Measurements from ENCODE around the gene NAT14.

Gene NAT14

GRCh38 chr19:55504252-55504603 is 19.2 kb downstream of the NAT14 start:
- H3K4me1 ChIP-seq (ENCODE audit: low read length), result peaks cover 9% of the 10 kb centered on the region; the same call in 1 of the 2 replicates
- no peaks in the 10 kb centered on the region for H3K9me3 ChIP-seq (replicated peaks; ENCODE audit: insufficient read depth, low read length)
- TF ChIP-seq EZH2phosphoT487 (IDR thresholded peaks at IDR 0.05; ENCODE audit: low read length), result no peak
- TF ChIP-seq, protein P1, sequence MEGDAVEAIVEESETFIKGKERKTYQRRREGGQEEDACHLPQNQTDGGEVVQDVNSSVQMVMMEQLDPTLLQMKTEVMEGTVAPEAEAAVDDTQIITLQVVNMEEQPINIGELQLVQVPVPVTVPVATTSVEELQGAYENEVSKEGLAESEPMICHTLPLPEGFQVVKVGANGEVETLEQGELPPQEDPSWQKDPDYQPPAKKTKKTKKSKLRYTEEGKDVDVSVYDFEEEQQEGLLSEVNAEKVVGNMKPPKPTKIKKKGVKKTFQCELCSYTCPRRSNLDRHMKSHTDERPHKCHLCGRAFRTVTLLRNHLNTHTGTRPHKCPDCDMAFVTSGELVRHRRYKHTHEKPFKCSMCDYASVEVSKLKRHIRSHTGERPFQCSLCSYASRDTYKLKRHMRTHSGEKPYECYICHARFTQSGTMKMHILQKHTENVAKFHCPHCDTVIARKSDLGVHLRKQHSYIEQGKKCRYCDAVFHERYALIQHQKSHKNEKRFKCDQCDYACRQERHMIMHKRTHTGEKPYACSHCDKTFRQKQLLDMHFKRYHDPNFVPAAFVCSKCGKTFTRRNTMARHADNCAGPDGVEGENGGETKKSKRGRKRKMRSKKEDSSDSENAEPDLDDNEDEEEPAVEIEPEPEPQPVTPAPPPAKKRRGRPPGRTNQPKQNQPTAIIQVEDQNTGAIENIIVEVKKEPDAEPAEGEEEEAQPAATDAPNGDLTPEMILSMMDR (IDR thresholded peaks at IDR 0.05; ENCODE audit: low read length), result 0 out of 2 replicates have a peak, but pooled peaks have one; percentile 2
- TF ChIP-seq EZH2 (optimal IDR thresholded peaks at IDR 0.05; ENCODE audit: low read depth, low read length), result no peak
- H3F3A ChIP-seq (ENCODE audit: insufficient read depth, low read length), result no peaks in the 10 kb centered on the region
- H3K4me3 ChIP-seq (ENCODE audit: low read length), result no peak overlapping the region
- H2AFZ ChIP-seq (ENCODE audit: low read length), result peak overlapping the region; percentile 37; the same call in 1 of the 2 replicates
- peaks cover 83% of the 10 kb centered on the region for H3K27me3 ChIP-seq (replicated peaks; ENCODE audit: insufficient read depth, low read length)
- H3K9me2 ChIP-seq (replicated peaks; ENCODE audit: insufficient read depth, low read length), result no peaks in the 10 kb centered on the region
- peak overlapping the region; percentile 45; the same call in 1 of the 2 replicates for H3K4me2 ChIP-seq (ENCODE audit: low read depth, low read length)
- no peak for DNase-seq
- H3K79me2 ChIP-seq (ENCODE audit: low read length), result no peaks in the 10 kb centered on the region
- no peak overlapping the region for H3K9ac ChIP-seq (ENCODE audit: low read length)
- no peaks in the 10 kb centered on the region for H4K20me1 ChIP-seq (ENCODE audit: insufficient read depth, low read length)
- H3K27ac ChIP-seq (ENCODE audit: low read length), result no peak overlapping the region
- H3K36me3 ChIP-seq (replicated peaks; ENCODE audit: insufficient read depth, low read length), result no peaks in the 10 kb centered on the region

GRCh38 chr19:55504981-55505380 is 20.0 kb downstream of the NAT14 start:
- Histone ChIP-seq H3K4me3 (ENCODE audit: low read length) (no peak overlapping the region), H3K9me2 (replicated peaks; ENCODE audit: insufficient read depth, low read length) (no peaks in the 10 kb centered on the region)
- TF ChIP-seq EZH2 (optimal IDR thresholded peaks at IDR 0.05; ENCODE audit: low read depth, low read length) (no peak), EZH2phosphoT487 (IDR thresholded peaks at IDR 0.05; ENCODE audit: low read length) (no peak)
- TF ChIP-seq, protein P1 (IDR thresholded peaks at IDR 0.05; ENCODE audit: low read length), result no peak

DNA sequence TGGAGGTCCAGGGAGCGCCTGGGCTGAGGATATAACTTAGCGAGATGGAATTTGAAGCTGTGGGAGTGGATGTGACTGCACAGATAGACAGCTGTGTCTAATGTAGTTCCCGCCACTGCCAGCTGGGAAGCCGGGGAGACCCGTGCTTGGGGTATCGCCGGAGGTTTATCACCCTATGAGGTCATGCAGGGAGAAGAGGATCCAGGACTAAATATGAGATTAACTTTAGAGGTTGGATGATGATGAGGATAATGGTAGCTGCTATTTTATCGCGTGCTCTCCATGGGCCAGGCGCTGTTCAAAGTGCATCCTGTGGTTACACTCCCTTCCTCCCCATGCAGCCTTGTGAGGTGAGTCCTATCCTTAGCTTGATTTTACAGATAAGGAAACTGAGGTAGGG is 23.1 kb downstream of the NAT14 start:
- DNase-seq, result no peak
- H3K27me3 ChIP-seq (replicated peaks; ENCODE audit: insufficient read depth, low read length), result peaks cover 83% of the 10 kb centered on the region
- H3K4me1 ChIP-seq (ENCODE audit: low read length), result peaks cover 4% of the 10 kb centered on the region; the same call in 1 of the 2 replicates
- H3K9me3 ChIP-seq (replicated peaks; ENCODE audit: insufficient read depth, low read length), result no peaks in the 10 kb centered on the region
- H3K36me3 ChIP-seq (replicated peaks; ENCODE audit: insufficient read depth, low read length), result no peaks in the 10 kb centered on the region
- TF ChIP-seq EZH2phosphoT487 (IDR thresholded peaks at IDR 0.05; ENCODE audit: low read length) (no peak), EZH2 (optimal IDR thresholded peaks at IDR 0.05; ENCODE audit: low read depth, low read length) (no peak)
- TF ChIP-seq, protein P1 (IDR thresholded peaks at IDR 0.05; ENCODE audit: low read length), result no peak
- no peaks in the 10 kb centered on the region for H3F3A ChIP-seq (ENCODE audit: insufficient read depth, low read length)
- H3K9me2 ChIP-seq (replicated peaks; ENCODE audit: insufficient read depth, low read length), result no peaks in the 10 kb centered on the region
- no peak overlapping the region for H3K4me3 ChIP-seq (ENCODE audit: low read length)
- H3K79me2 ChIP-seq (ENCODE audit: low read length), result no peaks in the 10 kb centered on the region
- H2AFZ ChIP-seq (ENCODE audit: low read length), result no peak overlapping the region
- H3K4me2 ChIP-seq (ENCODE audit: low read depth, low read length), result no peak overlapping the region
- H4K20me1 ChIP-seq (ENCODE audit: insufficient read depth, low read length), result no peaks in the 10 kb centered on the region
- H3K9ac ChIP-seq (ENCODE audit: low read length), result no peak overlapping the region
- H3K27ac ChIP-seq (ENCODE audit: low read length), result no peak overlapping the region

More at GRCh38 chr19:55504981-55505380, 20.0 kb downstream of the NAT14 start:
- H3K4me2 ChIP-seq (ENCODE audit: low read depth, low read length), result no peak overlapping the region
- DNase-seq, result no peak
- no peak overlapping the region for H3K9ac ChIP-seq (ENCODE audit: low read length)
- no peaks in the 10 kb centered on the region for H3K9me3 ChIP-seq (replicated peaks; ENCODE audit: insufficient read depth, low read length)
- peaks cover 82% of the 10 kb centered on the region for H3K27me3 ChIP-seq (replicated peaks; ENCODE audit: insufficient read depth, low read length)
- peaks cover 9% of the 10 kb centered on the region; the same call in 1 of the 2 replicates for H3K4me1 ChIP-seq (ENCODE audit: low read length)
- H3K27ac ChIP-seq (ENCODE audit: low read length), result no peak overlapping the region
- no peaks in the 10 kb centered on the region for H3F3A ChIP-seq (ENCODE audit: insufficient read depth, low read length)
- no peak overlapping the region for H2AFZ ChIP-seq (ENCODE audit: low read length)
- H3K79me2 ChIP-seq (ENCODE audit: low read length), result no peaks in the 10 kb centered on the region
- no peaks in the 10 kb centered on the region for H3K36me3 ChIP-seq (replicated peaks; ENCODE audit: insufficient read depth, low read length)
- H4K20me1 ChIP-seq (ENCODE audit: insufficient read depth, low read length), result no peaks in the 10 kb centered on the region

Measured in MM.1S (cell line).